Right hindlimb (tissue), 1 donor: Measurements from ENCODE around the gene COA5.

ENCODE experiments used
- DNase-seq: peaks from one replicate; pipeline ENCODE4 v3.0.0-alpha.2; 2018

The COA5 gene

DNA sequence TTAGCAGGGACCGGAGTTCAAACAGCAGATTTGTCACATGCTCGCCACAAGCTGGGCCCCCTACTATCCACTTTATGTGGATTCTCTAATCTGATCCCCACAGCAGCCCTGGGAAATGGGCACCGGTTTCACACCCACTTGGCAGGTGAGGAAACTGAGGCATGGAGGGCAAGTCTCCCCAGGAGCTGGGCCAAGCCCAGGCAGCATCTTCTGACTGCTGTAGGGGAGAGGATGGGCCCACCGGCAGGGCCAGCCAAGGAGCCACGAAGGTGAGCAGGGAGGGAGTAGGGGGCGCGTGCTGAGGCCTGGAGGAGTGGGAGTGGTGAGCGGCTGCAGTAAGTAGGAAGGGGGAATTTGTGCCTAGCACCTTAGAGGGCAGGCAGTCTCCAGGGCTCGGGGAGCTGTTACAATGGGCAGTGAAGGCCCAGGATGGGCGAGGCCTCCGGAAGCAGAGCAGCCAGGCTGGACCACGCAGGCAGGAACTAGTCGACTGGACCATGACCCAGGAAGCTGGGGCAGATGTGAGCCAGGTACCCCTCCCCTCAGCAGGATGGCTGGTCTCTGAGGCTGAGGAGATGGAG lies 37.1 kb downstream of the COA5 start:
- no peak for DNase-seq

DNA sequence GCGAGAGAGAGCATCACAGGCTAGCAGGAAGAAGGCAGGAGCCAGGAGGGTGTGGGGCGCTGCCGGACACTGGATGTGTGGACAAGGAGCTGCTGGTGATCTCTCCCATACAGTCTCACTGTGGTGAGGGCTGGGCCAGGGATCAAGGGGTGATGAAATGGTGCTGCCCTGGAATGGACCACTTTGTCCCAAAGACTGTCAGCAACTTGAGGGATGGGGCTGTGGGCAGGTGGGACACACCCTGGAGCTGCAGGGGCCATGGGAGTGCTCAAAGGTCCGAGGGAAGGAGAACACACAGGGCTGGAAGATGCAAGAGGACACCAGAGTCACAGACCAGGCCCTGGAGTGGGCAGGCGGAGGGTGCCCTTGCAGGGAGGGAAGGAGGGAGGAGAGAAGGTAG lies 38.0 kb downstream of the COA5 start:
- no peak for DNase-seq

DNA sequence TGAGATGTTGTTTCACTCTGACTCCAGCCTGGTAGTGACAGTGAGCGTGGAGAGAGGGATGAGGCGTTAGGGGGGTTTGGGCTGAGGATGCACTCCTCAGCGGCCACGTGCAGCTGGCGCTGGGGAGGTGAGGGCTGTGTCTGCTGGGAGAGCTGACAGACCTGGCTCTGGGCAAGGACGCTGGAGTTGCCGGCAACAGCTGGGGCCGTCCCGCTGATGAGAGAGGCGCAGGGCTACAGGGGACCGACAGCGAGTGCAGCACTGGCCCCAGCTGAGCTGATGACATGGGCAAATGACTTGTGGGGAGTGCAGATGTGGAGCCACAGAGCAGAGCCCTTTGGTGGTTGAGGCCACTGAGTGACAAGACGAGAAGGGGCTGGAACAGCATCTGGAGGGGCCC lies 38.4 kb downstream of the COA5 start:
- DNase-seq, result no peak

DNA sequence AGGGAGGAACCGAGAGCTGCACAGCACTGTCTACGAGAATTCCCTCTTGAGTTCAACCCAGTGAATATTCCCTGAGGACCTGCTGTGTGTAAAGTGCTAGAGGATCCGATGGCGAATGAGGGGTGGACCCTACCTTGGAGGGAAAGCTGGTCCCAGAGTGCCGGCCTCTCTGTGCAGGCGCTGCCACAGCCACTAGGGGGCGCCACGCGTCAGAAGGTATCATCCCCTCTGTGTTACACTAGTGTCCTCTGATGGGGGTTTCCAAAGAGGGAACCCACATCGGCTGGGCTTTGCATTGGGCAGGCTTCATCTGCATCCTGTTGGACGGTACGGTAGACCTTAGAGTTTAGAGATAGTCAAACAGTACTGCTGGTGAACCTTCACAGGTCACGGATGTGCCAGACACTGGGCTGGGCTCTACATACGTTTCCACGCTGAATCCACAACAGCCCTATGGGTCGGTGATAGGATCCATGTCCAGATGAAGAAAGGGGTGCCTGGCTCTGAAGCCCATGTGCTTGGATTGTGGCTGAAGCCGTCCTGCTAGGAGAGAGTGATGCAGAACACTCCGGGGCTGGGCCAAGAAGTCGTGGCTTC lies 39.0 kb downstream of the COA5 start:
- peak; percentile 38 for DNase-seq

DNA sequence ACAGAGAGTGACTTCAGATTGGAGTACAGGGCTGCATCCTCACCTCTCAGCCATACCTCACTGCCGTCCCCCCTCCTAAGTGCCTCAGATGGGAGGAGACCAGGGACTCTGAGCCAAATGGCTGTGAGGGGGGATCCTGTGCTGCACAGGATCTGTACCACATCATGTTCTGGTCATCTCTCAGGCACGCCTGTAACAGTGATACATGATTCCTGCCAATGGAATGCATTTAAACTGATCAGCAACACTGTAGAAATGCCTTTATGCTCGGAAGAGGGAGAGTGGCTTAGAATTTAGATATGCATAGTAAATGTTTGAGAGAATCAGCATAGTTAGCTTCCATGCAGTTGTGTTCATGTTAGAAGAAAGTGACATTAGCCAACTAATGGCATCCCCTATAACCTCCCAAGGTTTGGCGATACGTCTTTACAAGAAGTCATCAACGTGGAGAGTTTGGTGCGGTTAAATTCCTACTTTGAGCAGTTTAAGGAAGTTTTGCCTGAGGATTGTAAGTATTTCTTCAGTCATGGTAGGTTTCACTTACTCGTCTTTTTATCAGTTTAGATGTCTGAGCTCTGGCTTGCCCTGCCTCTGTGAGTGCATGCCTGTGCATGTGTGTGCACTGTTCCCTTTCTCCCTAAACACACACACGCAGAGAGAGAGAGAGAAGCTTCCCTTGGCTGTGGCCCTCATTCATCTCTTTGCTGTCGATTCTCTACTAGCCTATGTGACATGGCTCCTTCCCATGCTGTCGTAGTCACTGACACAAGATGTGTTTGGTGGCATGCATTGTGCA lies 40.0 kb downstream of the COA5 start:
- DNase-seq, result no peak

DNA sequence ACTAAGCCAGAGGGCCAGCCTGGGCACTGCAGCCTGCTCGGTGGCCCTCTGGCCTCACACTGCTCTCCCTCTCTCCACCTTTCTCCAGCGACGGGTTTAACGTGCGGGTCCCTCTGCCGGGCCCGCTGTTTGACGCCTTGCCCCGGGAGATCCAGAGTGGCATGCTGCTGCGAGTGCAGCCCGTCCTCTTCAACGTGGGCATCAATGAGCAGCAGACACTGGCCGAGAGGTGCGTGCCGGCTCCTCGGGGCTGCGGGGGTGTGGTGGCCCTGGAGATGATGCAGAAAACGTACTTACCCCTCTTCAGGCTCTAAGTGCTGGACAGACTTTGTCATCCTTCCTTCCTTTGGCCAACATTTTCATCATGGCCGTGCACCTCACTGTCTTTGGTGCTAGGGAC lies 42.4 kb downstream of the COA5 start:
- DNase-seq, result no peak

DNA sequence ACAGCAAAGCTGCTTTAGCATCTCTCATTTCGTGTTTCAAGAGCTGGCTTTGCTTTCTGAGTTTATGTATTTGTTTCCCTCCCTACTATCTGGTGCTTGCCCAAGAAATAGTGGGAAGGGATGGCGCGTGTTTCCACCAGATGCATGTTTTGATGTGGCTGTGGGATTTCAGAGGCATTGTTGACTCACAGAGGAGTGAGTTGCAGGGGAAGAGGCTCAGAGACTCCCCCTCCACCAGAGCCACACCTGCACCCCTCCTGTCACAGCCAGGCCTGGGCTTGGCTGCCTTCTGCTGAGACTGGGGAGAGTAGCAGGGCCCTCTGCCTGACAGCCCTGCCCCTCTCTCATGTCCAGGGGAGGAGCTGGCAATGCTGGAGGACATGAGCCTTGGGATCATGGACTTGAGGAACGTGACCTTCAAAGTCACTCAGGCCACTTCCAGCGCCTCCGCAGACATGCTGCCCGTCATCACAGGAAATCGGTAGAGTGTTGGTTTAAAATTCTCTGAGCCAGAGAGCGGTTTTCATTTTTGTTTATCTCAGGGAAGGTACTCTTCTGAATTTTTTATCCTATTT lies 42.9 kb downstream of the COA5 start:
- DNase-seq, result no peak

DNA sequence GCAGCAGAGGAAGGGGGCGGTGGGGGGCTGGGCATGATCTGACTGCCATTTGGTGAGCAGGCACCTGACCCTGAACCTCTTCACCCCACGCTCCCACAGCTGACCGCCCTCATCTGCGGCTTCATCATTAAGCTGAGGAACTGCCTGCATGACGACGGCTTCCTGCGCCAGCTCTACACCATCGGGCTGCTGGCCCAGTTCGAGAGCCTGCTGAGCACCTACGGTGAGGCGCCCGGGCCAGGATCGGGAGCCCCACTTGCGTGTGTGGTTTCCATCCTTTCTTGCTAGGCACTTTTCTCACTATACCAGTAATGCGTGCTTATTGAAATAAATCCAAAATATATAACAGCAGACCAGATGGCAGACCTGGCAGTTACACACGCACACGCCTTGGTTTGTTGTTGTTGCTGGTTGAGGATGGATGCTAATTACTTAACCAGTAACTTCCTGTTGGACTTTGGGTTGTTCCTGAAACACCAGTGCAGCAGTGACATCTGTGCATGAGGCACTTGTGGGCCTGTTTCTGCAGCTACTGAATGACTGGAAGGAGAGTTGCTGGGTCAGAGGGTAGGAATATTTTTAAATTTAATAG lies 43.7 kb downstream of the COA5 start:
- DNase-seq, result no peak

DNA sequence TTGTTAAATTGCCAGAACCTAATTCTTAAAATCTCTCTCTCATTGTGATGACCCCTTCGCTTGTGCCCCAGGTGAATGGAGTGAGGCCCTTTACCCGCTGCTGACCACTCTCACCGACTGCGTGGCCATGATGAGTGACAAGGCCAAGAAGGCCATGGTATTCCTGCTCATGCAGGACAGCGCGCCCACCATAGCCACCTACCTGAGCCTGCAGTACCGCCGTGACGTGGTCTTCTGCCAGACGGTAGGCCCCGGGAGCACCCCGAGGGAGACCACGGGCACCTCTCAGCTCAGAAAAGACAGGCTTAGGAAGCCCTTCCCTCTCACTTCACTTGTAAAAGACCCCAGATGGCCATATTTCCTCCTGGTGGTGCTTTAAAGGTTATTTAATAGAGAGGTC lies 44.9 kb downstream of the COA5 start:
- DNase-seq, result no peak

DNA sequence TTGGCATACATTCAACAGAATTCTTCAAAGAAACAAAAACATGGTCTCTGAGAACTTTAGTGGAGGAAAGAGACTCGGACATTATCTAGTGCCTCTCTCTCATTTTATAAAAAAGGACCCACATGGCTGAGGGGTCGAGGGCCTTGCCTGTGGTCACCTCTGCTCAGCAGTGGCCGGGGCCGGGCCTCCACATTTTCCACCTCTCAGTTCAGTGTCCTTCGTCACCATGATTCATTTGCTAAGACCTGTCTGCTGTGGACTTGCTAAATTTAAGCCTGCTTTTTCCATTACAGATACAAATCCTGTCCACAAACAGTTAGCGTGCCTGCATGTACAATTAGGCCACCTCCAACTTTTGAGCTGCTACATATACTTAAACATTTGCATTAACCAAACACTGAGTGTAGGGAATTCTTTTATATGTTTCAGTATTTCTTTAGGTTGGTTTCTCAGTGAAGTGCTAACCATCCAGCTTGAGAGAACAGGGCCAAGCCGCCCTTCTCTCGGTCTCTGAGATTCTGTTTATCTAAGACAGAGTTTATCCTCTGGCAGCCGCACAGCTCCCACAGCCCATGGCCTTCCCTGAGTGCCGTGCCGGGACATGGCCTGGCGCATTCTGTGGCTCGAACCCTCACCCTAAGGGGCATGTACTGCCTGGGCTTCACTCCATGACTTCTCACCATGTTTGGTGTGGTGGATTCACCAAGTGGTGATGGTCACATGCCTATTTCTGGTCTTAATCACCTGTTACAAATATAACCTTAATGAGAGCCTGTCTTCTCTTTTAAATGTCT lies 46.2 kb downstream of the COA5 start:
- no peak for DNase-seq

DNA sequence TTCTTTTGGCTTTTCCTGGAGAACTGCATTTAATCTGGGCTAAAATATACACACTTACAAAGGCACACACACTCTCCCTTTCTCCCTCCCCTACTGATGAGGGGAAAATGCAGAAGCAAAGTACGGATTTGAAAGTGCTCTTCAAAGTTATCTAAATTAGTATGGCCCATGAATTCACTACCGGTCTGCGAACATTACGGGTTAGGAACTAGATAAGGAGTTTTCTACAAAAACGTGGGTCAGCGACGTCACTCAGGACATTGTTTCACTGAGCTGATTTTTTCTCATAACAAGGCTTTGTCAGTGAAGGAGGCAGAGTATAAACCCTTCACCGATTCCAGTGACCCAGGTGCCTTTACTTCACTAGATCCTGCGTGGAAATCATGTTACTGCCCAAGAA lies 47.3 kb downstream of the COA5 start:
- DNase-seq, result no peak

DNA sequence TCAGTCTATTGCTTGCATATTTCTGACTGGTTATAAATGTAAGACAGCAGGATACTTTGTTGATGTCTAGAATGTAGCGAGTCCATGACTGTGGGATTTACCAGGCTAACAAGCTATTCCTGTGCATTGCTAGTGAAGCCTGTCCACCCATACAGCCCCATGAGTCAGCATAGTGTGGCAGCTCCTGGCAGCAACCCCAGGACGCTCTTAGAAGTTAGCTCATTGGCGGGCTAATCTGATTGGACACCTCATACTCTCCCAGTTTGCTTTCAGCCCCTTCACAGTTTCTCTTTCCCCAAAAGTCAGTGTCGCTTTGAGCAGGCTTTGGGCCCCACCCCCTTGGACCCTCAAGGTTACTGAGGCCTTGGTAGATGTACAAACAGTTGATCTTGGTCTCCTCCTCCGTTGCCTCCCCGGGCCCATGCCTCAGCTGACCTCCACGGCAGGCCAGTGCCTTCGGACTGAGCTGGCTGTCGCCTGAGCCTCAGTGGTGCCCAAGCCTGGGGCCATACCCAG lies 48.0 kb downstream of the COA5 start:
- DNase-seq, result no peak

DNA sequence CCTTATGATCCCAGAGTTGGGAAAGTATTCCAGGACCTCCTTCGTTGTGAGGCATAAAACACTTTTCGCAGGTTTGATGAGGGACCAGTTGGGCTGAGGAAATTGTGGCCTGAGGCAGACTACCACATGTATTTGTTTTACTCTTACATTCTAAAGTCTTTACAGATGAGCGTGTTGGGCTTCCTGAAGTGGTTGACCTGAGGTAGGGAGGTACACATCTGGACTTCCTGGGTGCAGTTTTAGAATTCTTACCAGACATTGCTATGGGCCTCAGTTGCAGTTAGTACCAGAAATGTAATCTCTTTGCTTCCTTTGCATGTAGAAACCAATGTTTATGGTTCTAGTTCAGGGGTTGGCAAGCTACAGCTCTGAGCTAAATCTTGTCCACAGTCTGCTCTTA lies 48.7 kb downstream of the COA5 start:
- no peak for DNase-seq

DNA sequence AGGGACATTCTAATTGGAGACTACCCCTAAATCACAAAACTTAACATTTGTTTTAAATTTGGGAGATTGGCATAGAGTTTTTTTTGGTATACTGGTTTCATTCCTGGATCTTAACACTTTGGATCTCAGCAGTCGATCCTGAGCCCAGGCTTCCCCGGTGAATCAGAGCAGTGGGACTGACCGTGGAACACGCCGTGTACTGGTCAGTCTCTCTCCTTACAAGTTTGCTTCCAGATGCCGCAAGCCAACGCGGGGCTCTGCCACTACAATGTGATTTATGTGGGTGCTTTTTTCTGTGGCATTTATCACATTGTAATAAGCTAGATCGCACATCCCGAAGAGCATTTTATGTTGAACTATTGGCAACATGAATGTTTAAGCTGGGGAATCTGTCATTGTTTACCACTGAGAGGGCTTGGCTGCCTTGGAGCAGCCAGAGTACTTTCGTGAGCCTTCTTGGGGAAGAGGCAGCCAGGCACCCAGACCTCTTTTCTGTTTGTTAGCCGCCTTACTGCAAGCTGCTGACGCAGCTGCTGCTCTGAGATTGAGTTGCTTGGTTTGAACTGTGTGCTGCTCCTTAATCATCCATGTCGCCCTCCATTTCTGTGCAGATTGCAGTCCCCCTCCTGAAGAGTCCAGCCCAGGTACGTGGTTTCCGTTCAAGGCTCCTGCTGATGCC lies 49.3 kb downstream of the COA5 start:
- no peak for DNase-seq

DNA sequence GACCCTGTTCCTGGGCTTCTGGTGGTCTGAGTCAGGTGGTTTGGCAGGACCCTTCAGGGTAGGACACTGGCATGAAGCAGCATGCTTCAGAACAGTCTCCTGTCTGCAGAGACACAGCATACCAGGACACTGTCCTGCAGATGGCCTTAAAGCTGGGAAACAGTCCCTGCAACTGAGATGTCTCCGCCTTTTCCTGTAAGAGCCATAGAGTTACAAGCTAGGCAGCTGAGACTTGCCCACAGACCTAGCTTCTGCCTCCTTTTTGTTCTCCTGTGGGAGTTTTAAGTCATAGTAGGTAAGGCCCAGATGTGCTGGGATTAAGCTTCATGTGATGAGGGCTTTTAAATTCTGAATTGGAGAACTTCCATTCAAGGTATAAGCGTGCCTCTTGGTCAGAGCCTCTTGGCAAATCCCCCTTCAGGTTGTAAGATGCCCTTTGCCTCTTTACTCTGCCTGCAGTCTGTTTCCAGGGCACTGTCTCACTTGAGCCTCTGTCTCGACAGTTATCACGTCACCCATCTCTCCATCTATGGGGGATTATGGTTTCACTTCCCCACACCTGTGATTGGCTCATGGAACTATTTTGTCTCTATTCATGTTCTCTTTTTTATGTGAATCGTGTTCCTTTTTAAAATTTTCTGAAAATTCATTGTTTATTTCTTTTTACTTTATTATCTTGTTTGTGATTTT lies 51.8 kb downstream of the COA5 start:
- no peak for DNase-seq

DNA sequence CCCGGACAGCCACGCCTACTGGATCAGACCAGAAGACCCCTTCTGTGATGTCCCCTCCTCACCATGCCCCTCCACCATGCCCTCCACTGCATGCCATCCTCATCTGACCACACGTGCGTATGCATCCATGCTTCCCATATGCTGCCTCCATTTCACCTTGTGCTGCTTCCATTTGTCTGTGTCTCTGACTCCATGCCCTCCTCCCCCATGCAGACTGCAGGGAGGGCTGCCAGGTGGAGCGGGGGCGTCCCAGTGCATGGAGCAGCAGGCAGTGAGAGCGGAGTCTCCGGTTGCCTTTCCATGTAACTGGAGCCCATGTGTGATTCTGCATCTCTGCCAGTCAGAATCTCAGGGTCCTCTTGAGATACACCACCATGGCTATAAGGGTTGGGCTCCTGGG lies 52.6 kb downstream of the COA5 start:
- no peak for DNase-seq

DNA sequence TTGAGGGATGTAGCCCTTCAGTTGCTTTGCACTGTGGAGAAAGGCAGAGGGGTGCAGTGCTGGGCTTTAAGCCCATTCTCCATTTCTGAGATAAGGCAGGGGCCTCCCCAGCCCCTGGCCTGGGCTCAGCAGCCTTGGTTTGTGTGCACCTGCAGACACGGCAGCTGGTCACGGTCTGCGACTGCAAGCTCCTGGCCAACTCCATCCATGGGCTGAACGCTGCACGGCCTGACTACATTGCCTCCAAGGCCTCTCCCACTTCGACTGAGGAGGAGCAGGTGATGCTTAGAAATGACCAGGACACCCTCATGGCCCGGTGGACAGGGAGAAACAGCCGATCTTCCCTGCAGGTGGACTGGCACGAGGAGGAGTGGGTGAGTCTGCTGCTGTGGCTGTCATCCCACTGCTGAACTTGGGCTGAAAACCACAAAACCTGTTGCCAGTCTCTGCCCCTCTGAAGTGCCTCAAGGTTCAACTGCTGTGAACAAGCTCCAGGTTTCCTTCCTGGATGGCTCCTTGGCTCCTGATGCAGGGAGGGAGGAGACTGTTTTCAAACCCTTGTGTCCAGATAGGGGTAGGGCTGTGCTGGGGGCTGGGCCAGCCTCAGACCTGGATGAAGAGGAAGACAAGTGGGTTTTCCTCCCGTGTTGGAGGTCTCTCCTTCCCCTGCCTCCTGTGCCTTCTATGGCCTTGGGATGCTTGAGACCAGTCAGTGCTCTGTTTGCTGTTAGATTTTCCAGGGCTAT lies 54.0 kb downstream of the COA5 start:
- no peak for DNase-seq

DNA sequence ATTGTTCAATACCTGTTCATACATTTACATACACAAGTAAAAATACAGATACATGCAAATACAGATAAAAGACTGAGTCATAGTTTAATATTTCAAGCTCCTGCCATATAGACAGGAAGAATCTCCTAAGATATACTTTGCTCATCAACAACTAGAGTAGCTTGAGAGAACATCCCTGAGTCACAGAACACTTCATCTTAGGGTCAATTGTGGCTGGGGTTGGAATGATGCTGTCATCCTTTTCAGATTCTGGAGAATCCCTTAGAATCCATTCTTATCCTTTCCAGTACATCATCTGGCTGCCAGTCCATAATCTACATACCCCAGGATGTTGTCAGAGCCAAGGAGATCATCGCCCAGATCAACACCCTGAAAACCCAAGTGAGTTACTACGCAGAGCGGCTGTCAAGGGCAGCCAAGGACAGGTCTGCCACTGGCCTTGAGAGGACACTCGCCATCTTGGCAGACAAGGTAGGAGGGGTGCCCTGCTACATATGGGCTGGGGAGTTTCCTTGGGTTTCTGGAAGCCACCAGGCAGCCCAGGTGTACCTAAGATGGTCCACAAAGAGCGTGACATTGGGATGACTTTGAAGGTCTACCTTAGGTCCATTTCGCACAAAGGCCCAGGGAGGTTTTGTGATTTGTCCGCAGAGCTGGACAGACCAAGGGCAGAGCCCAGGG lies 55.7 kb downstream of the COA5 start:
- DNase-seq, result no peak

DNA sequence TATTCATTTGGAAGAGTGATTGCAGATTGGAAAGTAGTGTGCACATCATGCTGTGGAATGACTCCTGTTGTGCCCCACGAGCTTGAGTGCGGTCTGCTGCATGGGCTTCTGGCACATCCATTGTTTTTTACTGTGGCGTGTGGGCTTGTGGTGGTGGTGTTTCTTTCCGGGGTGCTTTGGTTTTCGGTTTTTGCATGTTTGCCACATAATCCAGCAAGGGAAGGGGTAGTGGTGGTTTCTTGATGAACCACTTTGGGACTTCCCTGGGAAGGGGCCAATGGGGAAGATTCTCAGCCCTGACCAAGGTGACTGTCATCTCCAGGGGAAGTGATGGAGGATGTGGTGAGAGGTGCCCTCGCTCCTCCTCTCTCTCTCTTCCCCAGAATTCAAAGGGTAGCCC lies 57.0 kb downstream of the COA5 start:
- no peak for DNase-seq

DNA sequence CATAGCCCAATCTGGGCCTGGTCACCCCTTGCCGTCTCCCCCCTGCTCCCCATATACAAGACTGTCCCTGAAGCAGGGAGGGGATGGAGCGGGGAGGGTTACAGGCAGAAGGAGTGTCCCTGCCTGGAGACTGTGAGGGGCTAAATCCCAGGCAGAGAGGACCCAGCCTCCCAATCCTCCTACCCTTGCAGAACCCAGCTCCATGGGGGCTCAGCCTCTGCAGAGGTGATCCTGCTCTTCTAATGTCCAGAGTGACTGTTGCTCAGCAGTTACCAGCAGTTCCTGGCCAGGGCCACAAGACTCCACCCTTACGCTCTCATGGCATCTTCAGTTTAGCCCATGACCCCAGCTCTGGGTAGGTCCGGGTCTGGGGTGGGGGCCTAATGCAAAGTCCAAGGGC lies 58.1 kb downstream of the COA5 start:
- no peak for DNase-seq
